HG03575 (cell line): ENCODE results near the gene CAMK1D.
"Not testable (repeated sequence)": the region's sequence is repeated elsewhere in the genome, so short reads cannot be mapped to it uniquely, and the experiment has no call there.

Experiments used
- ATAC-seq: cut with Tn5 transposase; IDR thresholded peaks from one replicate; pipeline ENCODE4 v1.9.1; 2021; ENCODE audit not compliant: unreplicated experiment, insufficient number of reproducible peaks, low FRiP score; ENCODE audit errors: extremely low read depth

The CAMK1D gene

GRCh38 chr10:12733271-12733670, 383.9 kb downstream of the CAMK1D start:
- ATAC-seq, result no peak

GRCh38 chr10:12735843-12736462, 386.6 kb downstream of the CAMK1D start:
- no peak for ATAC-seq

- ATAC-seq, result no peak
Measured at GRCh38 chr10:12740813-12741212, 391.5 kb downstream of the CAMK1D start.

DNA sequence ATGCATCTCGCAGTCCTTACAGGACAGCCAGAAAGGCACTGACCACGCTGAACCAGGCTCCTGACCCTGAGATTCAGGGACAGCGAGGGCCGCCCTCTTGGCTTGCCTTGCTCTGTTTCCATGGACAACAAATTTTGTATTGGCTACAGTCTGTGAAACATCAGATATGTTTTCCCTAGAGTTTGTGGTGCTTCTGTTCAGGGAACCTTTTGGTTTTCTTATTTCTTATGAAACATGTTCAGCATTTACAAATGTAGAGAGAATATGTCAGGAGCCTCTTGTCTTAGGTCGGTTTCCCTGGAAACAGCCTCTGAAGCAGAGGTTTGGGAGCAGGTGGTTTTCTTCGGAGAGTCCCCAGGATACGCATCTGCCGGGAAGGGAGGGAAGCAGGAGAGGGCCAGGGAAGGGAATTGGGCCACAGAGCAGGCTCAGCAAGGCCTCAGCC, 392.0 kb downstream of the CAMK1D start:
- ATAC-seq, result no peak

DNA sequence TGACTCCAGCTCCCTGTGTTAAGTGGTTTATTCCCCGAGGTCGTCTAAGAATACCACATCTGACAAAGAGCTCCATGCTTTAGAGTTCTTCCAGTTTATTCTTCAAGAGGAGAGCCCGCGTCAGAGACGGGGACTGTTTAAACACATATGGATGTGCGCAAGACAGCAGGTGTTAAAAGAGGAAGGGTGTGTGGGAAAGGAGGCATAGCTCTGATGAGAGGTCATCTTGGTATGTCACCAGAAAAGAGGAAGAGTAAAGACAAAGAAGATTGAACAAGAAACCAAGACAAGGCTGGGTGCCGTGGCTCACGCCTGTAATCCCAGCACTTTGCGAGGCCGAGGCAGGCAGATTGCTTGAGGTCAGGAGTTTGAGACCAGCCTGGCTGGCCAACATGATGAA, 393.4 kb downstream of the CAMK1D start:
- no peak for ATAC-seq

GRCh38 chr10:12743466-12743865, 394.1 kb downstream of the CAMK1D start:
- not testable (repeated sequence) for ATAC-seq

DNA sequence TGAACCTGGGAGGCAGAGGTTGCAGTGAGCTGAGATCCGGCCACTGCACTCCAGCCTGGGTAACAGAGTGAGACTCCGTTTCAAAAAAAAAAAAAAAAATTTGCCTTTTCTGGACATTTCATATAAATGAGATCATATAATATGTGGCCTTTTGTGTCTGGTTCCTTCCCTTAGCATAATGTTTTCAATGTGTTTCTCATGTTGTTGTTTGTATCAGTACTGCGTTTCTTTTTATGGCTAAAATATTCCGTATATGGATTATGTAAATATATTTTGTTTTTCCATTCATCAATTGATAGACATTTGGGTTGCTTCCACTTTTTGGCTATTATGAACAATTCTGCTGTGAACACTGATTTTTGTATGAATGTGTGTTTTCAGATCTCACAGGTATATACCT, 394.6 kb downstream of the CAMK1D start:
- ATAC-seq, result no peak

- ATAC-seq, result no peak
Measured at GRCh38 chr10:12748186-12748585, 398.8 kb downstream of the CAMK1D start.

DNA sequence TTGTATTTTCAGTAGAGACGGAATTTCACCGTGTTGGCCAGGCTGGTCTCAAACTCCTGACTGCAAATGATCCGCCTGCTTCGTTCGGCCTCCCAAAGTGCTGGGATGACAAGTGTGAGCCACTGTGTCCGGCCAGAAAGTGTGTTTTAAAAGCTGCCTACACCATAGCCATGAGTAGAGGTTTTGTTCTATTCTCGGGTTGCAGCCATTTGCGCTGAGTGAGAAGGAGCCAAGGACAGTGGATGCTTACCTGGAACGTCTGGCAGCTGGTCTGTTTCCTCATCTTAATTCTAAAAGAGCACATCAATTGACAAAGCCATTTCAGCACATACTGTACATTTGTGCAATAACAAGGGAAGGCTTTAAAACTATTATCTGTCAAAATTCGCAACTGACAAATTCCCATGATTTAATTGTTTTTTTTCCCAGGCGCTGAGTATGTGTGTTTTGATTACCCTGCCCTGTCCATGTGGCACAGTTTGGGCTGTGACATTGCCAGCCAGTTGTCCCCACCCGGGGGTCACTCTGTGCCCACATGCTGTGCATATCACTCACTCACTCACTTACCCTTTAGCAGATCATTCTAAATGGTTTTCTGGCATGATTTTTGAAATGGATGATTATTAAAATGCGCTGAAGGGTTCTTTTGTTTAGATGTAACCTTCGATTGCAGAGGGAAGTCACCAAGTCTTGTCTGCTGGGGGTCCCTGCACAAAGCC, 400.6 kb downstream of the CAMK1D start:
- ATAC-seq, result no peak

DNA sequence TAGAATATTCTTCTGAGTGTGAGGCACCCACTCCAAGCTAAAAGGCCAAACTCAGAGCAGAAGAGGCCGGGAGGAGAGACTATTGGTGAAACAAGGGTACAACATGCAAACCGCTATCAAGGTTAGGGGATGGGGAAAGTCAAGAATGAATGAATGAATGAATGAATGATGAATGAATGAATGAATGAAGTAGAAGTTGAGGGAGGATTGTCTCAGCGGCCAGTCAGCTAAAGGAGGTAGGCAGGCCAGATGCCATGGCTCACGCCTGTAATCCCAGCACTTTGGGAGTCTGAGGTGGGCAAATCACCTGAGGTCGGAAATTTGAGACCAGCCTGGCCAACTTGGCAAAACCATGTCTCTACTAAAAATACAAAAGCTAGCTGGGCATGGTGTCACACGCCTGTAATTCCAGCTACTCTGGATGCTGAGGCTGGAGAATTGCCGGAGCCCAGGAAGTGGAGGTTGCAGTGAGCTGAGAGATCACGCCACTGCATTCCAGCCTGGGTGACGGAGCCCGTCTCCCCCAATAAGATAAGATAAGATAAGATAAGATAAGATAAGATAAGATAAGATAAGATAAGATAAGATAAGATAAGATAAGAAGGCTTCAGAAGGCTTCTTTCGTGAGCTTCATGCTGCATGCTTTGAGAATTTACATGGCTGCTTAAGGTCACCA, 401.3 kb downstream of the CAMK1D start:
- ATAC-seq, result no peak

- no peak for ATAC-seq
Measured at GRCh38 chr10:12755075-12755474, 405.7 kb downstream of the CAMK1D start.

GRCh38 chr10:12757351-12757750, 408.0 kb downstream of the CAMK1D start:
- no peak for ATAC-seq

DNA sequence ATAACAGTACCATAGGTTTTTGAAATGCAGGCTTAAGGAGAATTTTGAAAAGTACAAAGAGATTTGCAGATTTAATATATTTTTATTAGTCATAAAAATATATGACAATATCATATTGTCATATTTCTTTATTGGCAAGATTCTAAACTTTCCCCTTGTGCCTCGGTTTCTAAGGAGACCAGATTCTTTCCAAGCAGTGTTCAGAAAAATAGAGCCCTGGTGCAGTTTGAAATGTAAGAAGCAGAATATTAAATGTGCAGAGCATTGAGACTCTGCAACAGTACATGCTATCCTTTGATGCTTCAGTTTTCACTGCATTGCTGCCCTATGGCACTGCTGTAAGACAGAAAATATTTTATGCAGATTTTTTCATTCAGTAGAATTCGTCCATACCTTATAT, 408.9 kb downstream of the CAMK1D start:
- ATAC-seq, result no peak

DNA sequence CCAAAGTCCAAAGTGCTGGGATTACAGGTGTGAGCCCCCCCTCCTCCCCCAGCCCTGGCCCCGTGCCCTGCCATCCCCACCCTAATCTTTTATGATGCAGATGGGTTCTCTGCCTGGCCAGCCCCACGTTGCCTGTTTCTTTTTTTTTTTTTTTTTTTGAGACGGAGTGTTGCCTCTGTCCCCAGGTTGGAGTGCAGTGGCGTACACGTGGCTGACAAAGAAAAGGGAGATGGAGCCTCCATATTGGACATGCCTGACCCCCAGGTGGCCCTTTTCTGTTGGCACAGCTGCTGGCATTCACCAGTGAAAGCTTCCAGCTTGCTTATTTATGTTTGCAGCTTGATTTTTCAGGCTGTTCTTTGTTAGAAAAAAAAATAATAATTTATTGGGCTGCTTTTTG, 416.9 kb downstream of the CAMK1D start:
- ATAC-seq, result no peak

DNA sequence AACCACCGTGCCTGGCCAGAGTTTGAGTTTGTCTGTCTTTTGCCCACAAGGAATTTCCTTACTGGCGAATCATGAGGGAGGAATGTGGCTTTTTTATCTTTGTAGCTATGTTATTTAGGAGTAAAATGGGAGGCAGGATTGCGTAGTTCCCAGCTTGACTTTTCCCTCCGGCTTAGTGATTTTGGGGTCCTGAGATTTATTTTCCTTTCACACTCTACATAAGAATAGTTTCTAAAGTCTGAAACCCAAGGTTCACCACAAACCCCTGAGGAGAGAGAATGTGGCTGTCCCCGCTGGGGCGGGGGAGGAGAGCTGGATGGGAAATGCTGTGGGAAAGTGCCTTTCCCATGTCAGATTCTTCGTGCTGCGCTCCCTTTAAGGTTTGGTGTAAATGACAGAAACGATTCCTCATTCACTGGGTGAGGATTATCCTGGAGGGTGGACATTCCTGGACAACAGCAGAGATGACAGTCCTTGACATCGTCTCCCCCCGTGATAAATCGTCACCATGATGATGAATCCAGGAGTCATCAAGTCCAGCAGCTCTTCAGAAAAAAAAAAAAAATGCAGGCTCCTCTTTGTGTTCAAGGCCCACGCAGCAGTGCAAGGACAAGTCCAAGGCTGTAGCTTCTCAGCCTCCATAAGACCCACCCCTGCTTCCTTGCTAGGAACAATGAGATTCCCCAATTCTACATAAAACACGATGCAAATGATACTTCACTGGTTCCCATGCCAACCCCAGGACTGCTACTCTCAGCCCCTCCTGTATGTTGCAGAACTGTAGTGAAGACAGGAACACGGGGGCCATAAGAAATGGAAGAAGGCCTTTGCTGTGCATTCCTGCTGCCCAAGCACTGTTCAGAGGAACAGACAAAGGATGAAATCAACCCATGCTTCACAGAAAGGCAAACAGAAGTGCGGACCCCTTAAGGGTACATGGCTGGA, 419.1 kb downstream of the CAMK1D start:
- no peak for ATAC-seq

DNA sequence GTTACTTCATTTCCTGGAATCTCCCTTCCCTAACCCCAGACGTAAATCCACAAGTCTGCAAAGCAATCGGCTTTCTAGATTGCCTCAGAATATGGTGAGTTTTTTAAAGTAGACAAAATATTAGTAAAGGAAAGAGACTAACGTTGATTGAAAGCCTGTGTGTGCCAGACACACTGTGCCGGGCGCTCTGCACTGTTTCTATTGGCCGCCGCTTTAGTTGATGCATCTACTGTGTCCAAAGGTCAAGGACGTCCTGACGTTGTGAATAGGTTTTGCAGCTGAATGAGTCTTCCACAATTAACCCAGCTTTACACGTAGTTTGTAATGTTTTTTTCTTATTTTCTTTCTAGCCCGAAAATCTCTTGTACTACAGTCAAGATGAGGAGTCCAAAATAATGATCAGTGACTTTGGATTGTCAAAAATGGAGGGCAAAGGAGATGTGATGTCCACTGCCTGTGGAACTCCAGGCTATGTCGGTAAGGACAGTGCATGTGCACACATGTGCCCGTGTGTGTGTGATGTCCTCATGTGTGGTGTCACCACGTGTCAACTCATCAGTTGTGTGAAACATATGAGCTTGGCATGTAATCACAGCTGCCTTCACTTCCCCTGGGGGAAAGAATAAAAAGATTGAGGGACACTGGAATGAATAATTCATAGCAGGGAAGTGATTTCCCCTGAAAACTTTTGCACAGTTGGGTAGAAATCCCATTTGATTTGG, 420.1 kb downstream of the CAMK1D start:
- ATAC-seq, result no peak

- no peak for ATAC-seq
Measured at GRCh38 chr10:12771981-12772760, 422.8 kb downstream of the CAMK1D start.
